IMR-90 (cell line): Measurements from ENCODE around the gene TBC1D16. TPM values are rescaled to one million over a fixed set of nuclear protein-coding genes. Genes with fewer than 3 reads are reported as not detected.

Experiments used
- ATAC-seq: fragments of 200-7000 bp; cut with Tn5 transposase; 2 replicates; pipeline ENCODE4 v1.9.1; 2020; ENCODE audit warnings: low read depth, mild to moderate bottlenecking, moderate library complexity
- BruUV-seq: library from RNA; stranded (reverse); fragments of 400-500 nt; replicated peaks from 2 replicates; lab custom pipeline; 2021; lab: Mats Ljungman, UMichigan
- CTCF ChIA-PET: fragments of 300-600 bp; formaldehyde crosslinking; extraction: SDS; loops from one replicate; lab custom pipeline; 2021; ENCODE audit warnings: antibody characterized with exemption; lab: Yijun Ruan, JAX
- POLR2A ChIA-PET: fragments of 300-600 bp; sonication (Branson Sonifier 250); formaldehyde crosslinking; loops from one replicate; lab custom pipeline; 2022; ENCODE audit warnings: antibody characterized with exemption; ENCODE audit not compliant: unreplicated experiment; lab: Charles Lee
- DNase-seq: peaks from one replicate; pipeline ENCODE4 v3.0.0; 2013
- H2AFZ ChIP-seq: replicated peaks from 2 replicates; pipeline ENCODE3; 2013; ENCODE audit warnings: low read length, mild to moderate bottlenecking; ENCODE audit not compliant: poor library complexity
- H2AK5ac ChIP-seq: 2 replicates; pipeline ENCODE4 v1.6.1; 2013; ENCODE audit warnings: low read depth, low read length, inconsistent platforms
- H2AK9ac ChIP-seq: replicated peaks from 2 replicates; pipeline ENCODE3; 2013; ENCODE audit warnings: mild to moderate bottlenecking, low read depth, low read length, moderate library complexity; ENCODE audit not compliant: poor library complexity
- H2BK120ac ChIP-seq: 2 replicates; pipeline ENCODE4 v1.6.1; 2013; ENCODE audit warnings: low read depth, low read length, inconsistent platforms
- H2BK15ac ChIP-seq: 3 replicates; pipeline ENCODE4 v1.6.1; 2013; ENCODE audit warnings: low read depth, low read length, inconsistent platforms
- H2BK20ac ChIP-seq: 2 replicates; pipeline ENCODE4 v1.6.1; 2013; ENCODE audit warnings: low read depth, mild to moderate bottlenecking, inconsistent platforms, low read length, moderate library complexity
- H2BK5ac ChIP-seq: 2 replicates; pipeline ENCODE4 v1.6.1; 2013; ENCODE audit warnings: mild to moderate bottlenecking, low read depth, low read length, inconsistent platforms; ENCODE audit not compliant: poor library complexity, severe bottlenecking
- H3K14ac ChIP-seq: replicated peaks from 2 replicates; pipeline ENCODE4 v1.6.1; 2013; ENCODE audit warnings: low read depth, low read length, inconsistent platforms
- H3K18ac ChIP-seq: 2 replicates; pipeline ENCODE4 v1.6.1; 2013; ENCODE audit warnings: low read depth, low read length, control low read depth
- H3K23ac ChIP-seq: 2 replicates; pipeline ENCODE4 v1.6.1; 2013; ENCODE audit warnings: low read depth, low read length, inconsistent platforms
- H3K27ac ChIP-seq: 2 replicates; pipeline ENCODE4 v1.5.1; 2013; ENCODE audit warnings: mild to moderate bottlenecking, control low read depth, low read length; ENCODE audit not compliant: insufficient read depth
- H3K27me3 ChIP-seq: 2 replicates; pipeline ENCODE4 v1.6.1; 2013; ENCODE audit warnings: low read length; ENCODE audit not compliant: control insufficient read depth, insufficient read depth
- H3K36me3 ChIP-seq: 2 replicates; pipeline ENCODE4 v1.6.1; 2013; ENCODE audit warnings: low read length, mixed read lengths; ENCODE audit not compliant: control insufficient read depth, insufficient read depth
- H3K4ac ChIP-seq: 2 replicates; pipeline ENCODE4 v1.6.1; 2013; ENCODE audit warnings: low read depth, low read length, inconsistent platforms
- H3K4me1 ChIP-seq: 2 replicates; pipeline ENCODE4 v1.6.1; 2013; ENCODE audit warnings: low read length, mixed read lengths; ENCODE audit not compliant: control insufficient read depth, insufficient read depth
- H3K4me2 ChIP-seq: 2 replicates; pipeline ENCODE4 v1.6.1; 2013; ENCODE audit warnings: low read depth, mild to moderate bottlenecking, control low read depth, low read length, moderate library complexity
- H3K4me3 ChIP-seq: 2 replicates; pipeline ENCODE4 v1.5.1; 2013; ENCODE audit warnings: low read depth, mild to moderate bottlenecking, control low read depth, low read length, moderate library complexity; ENCODE audit not compliant: insufficient read depth
- H3K56ac ChIP-seq: 2 replicates; pipeline ENCODE4 v1.6.1; 2013; ENCODE audit warnings: low read length, inconsistent platforms; ENCODE audit not compliant: insufficient read depth; ENCODE audit errors: extremely low read depth
- H3K79me1 ChIP-seq, 2 experiments: 2 replicates each; pipeline ENCODE4 v1.6.1; 2013; ENCODE audit warnings: low read length in 2 of 2, inconsistent platforms in 1 of 2, low read depth in 1 of 2
- H3K9ac ChIP-seq: 2 replicates; pipeline ENCODE4 v1.6.1; 2013; ENCODE audit warnings: low read depth, low read length, control low read depth
- H3K9me1 ChIP-seq: 2 replicates; pipeline ENCODE4 v1.6.1; 2013; ENCODE audit warnings: low read length, inconsistent platforms; ENCODE audit not compliant: insufficient read depth
- H3K9me3 ChIP-seq: 2 replicates; pipeline ENCODE4 v1.6.1; 2013; ENCODE audit warnings: low read length; ENCODE audit not compliant: control insufficient read depth, insufficient read depth
- H4K20me1 ChIP-seq: 2 replicates; pipeline ENCODE4 v1.6.1; 2013; ENCODE audit warnings: low read length, inconsistent platforms; ENCODE audit not compliant: insufficient read depth
- H4K5ac ChIP-seq: 2 replicates; pipeline ENCODE4 v1.6.1; 2013; ENCODE audit warnings: mild to moderate bottlenecking, low read depth, low read length, control low read depth
- H4K8ac ChIP-seq, 2 experiments: 2 replicates each; pipeline ENCODE4 v1.6.1; 2013; ENCODE audit warnings: low read depth in 2 of 2, low read length in 2 of 2, control low read depth in 1 of 2, inconsistent platforms in 1 of 2
- H4K91ac ChIP-seq: 2 replicates; pipeline ENCODE4 v1.6.1; 2013; ENCODE audit warnings: low read depth, low read length, inconsistent platforms; ENCODE audit not compliant: insufficient read depth
- BHLHE40 ChIP-seq: fragments of 150-350 bp; IDR thresholded peaks from 2 replicates; pipeline ENCODE4 v1.6.1; 2016; ENCODE audit warnings: mild to moderate bottlenecking, low read depth, low read length
- CEBPB ChIP-seq: IDR thresholded peaks from 2 replicates; pipeline ENCODE4 v1.6.1; 2012; ENCODE audit warnings: low read depth, low read length, improper control_type of control experiment
- CHD1 ChIP-seq: IDR thresholded peaks from 2 replicates; pipeline ENCODE4 v1.6.1; 2012; ENCODE audit warnings: low read depth, low read length, improper control_type of control experiment
- CTCF ChIP-seq: conservative IDR thresholded peaks from 2 replicates; pipeline ENCODE4 v1.5.1; 2012; ENCODE audit warnings: mild to moderate bottlenecking, low read depth, low read length, improper control_type of control experiment
- ELK1 ChIP-seq: fragments of 150-350 bp; IDR thresholded peaks from 2 replicates; pipeline ENCODE4 v1.6.1; 2016; ENCODE audit warnings: low read depth, mild to moderate bottlenecking, low read length, moderate library complexity, borderline replicate concordance
- FOS ChIP-seq: fragments of 150-350 bp; IDR thresholded peaks from 2 replicates; pipeline ENCODE4 v1.6.1; 2016; ENCODE audit warnings: low read depth, low read length
- MAZ ChIP-seq: IDR thresholded peaks from 2 replicates; pipeline ENCODE4 v1.6.1; 2012; ENCODE audit warnings: low read depth, mild to moderate bottlenecking, low read length, improper control_type of control experiment, moderate library complexity, borderline replicate concordance
- MXI1 ChIP-seq: IDR thresholded peaks from 2 replicates; pipeline ENCODE4 v1.6.1; 2012; ENCODE audit warnings: low read depth, mild to moderate bottlenecking, low read length, moderate library complexity, borderline replicate concordance
- NFE2L2 ChIP-seq: fragments of 150-350 bp; IDR thresholded peaks from 2 replicates; pipeline ENCODE4 v1.6.1; 2016; ENCODE audit warnings: low read depth, mild to moderate bottlenecking, low read length
- POLR2A ChIP-seq: IDR thresholded peaks from 2 replicates; pipeline ENCODE4 v1.6.1; 2012; ENCODE audit warnings: mild to moderate bottlenecking, low read depth, low read length
- RAD21 ChIP-seq: IDR thresholded peaks from 2 replicates; pipeline ENCODE4 v1.6.1; 2012; ENCODE audit warnings: low read length, improper control_type of control experiment
- RCOR1 ChIP-seq: IDR thresholded peaks from 2 replicates; pipeline ENCODE4 v1.6.1; 2012; ENCODE audit warnings: mild to moderate bottlenecking, low read length, improper control_type of control experiment; ENCODE audit not compliant: insufficient replicate concordance
- RFX5 ChIP-seq: IDR thresholded peaks from 2 replicates; pipeline ENCODE4 v1.8.0; 2012; ENCODE audit warnings: low read depth, mild to moderate bottlenecking, low read length, moderate library complexity
- SMC3 ChIP-seq: fragments of 150-350 bp; IDR thresholded peaks from 2 replicates; pipeline ENCODE4 v1.6.1; 2016; ENCODE audit warnings: low read depth, mild to moderate bottlenecking, antibody characterized with exemption, low read length, moderate library complexity
- USF2 ChIP-seq: fragments of 150-350 bp; IDR thresholded peaks from 2 replicates; pipeline ENCODE4 v1.6.1; 2017; ENCODE audit warnings: mild to moderate bottlenecking, antibody characterized with exemption, low read length, low read depth
- WGBS, 2 experiments: methylation state at CpG; one replicate each; pipeline versions ENCODE4 v1.1.5 to v1.1.7; 2013; ENCODE audit warnings: missing lambda C conversion rate in 2 of 2; ENCODE audit not compliant: insufficient read length in 1 of 2; ENCODE audit errors: extremely low coverage in 2 of 2; 5-methylcytosine and 5-hydroxymethylcytosine counted together
- dilution Hi-C: fragments of 300-500 bp; cut with HindIII; formaldehyde crosslinking; loops from one replicate; pipeline ENCODE4 v1.14.3; 2018; ENCODE audit warnings: low sequenced_read_pairs; ENCODE audit not compliant: unreplicated experiment
- in situ Hi-C: fragments of 300-500 bp; cut with MboI; formaldehyde crosslinking; loops from 3 replicates; pipeline ENCODE4 v1.14.3; 2019; ENCODE audit warnings: low sequenced_read_pairs, inconsistent platforms, mixed read lengths
- intact Hi-C: fragments of 100-400 bp; cut with micrococcal nuclease; formaldehyde crosslinking; loops from 2 replicates; pipeline ENCODE4 v1.10.0; 2022
- polyA plus RNA-seq, 3 experiments: library from polyadenylated mRNA; depleted of rRNA; stranded (reverse); fragments of >200 nt; gene quantifications; 2 replicates each; pipeline ENCODE4 v1.2.3, GENCODE V29; 2012; ENCODE audit warnings: low replicate concordance in 1 of 3
- total RNA-seq: library from RNA; depleted of rRNA; stranded (reverse); fragments of >200 nt; gene quantifications from 2 replicates; pipeline ENCODE4 v1.2.3, GENCODE V29; 2012

TBC1D16 gene
- total and polyA plus RNA-seq, 2 of the 4 experiments (the other 2 are of a cell fraction): 10.1 to 16.7 TPM

GRCh38 chr17:79944821-79945391 lies 90.8 kb downstream of the TBC1D16 start:
- Histone ChIP-seq H3K9me1 (peaks cover 4% of the 10 kb centered on the region; the same call in 1 of the 2 replicates), H2BK5ac (no peak overlapping the region), H2BK120ac (no peak overlapping the region), H3K4me1 (peaks cover 6% of the 10 kb centered on the region; the same call in 1 of the 2 replicates), H3K79me1 (no peaks in the 10 kb centered on the region; a peak in 2 of 4 replicates), H3K36me3 (peaks cover 55% of the 10 kb centered on the region), H3K4me2 (no peak overlapping the region), H3K4ac (no peak overlapping the region), H3K4me3 (no peak overlapping the region), H2AK5ac (no peak overlapping the region), H3K56ac (no peak overlapping the region), H3K27ac (no peak overlapping the region), H4K8ac (no peak overlapping the region), H2BK20ac (no peak overlapping the region), H2AFZ (no peak overlapping the region), H4K5ac (no peak overlapping the region), H3K14ac (no peak overlapping the region), H3K9ac (no peak overlapping the region), H4K91ac (no peak overlapping the region), H3K23ac (no peak overlapping the region), H3K18ac (no peak overlapping the region), H3K9me3 (no peaks in the 10 kb centered on the region), H2BK15ac (no peak overlapping the region), H3K27me3 (no peaks in the 10 kb centered on the region), H2AK9ac (no peak overlapping the region), H4K20me1 (peaks cover 5% of the 10 kb centered on the region)
- 97% methylated on average over 17 of the region's 31 CpGs; no CpG with 5 or more reads in 1 of the 2 experiments for WGBS, 2 experiments
- dilution Hi-C loops: no loop called here
- TF ChIP-seq FOS (no peak), RAD21 (no peak), USF2 (no peak), RFX5 (no peak), MXI1 (no peak), CEBPB (no peak), SMC3 (no peak), MAZ (no peak), POLR2A (no peak), ELK1 (no peak), NFE2L2 (no peak), BHLHE40 (no peak), RCOR1 (no peak), CHD1 (no peak), CTCF (no peak)
- in situ Hi-C loops: no loop called here
- ChIA-PET POLR2A (no interaction called here), CTCF (no interaction called here)
- DNase-seq: no peak
- intact Hi-C loops: no loop called here
- ATAC-seq: no peak
- no TSS peak for BruUV-seq
